ENCODE results near the gene TLK2.
A peak's percentile ranks its signal among the peaks of the same experiment; 100 is the strongest.

The TLK2 gene

DNA sequence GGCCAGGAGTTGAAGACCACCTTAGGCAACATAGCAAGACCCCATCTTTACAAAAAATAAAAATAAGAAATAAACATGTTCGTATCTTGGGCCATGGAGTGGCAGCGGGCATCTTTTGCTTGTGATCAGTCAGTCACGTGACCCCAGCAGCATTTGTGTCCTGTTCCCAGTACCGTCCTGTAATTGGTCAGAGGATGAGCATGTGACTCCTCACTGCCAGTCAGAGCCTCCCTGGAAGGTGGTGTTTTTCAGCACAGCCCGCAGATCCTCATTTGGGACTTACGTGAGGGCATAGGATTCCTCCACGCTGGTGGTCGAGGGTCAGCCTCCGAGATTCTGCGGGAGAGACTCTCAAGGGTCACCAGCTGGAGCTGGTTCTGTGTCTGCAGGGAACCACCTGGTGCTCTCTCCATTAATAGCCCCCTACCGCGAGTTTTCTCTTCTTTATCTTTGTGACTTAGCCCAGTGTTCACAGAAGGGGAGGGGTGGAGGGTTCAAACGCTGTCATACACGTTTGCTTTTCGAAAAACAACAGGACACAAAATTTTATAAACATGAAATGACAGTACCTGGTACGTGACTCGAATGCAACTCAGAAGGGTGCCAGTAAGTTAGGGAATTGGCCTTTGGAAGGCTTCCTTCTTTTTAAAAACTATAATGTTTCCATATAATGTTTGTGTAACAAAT lies 166.0 kb downstream of the TLK2 start:
- H2AK5ac ChIP-seq (ENCODE audit: low read depth, low read length): no peak overlapping the region
- no peaks in the 10 kb centered on the region for H3K79me1 ChIP-seq (ENCODE audit: low read depth, low read length)
- no peak overlapping the region for H2BK5ac ChIP-seq (ENCODE audit: low read length)
- H3K18ac ChIP-seq (ENCODE audit: low read length): no peak overlapping the region
- no peak overlapping the region for H3K14ac ChIP-seq (ENCODE audit: low read length)
- no peak overlapping the region for H3K9ac ChIP-seq (ENCODE audit: low read depth, low read length, poor library complexity)
- H4K8ac ChIP-seq (ENCODE audit: low read depth, low read length): no peak overlapping the region
- H2AFZ ChIP-seq (ENCODE audit: low read length): no peak overlapping the region
- no peak overlapping the region for H2BK15ac ChIP-seq (ENCODE audit: low read length)
- H3K27ac ChIP-seq (replicated peaks; ENCODE audit: low read length): peak overlapping the region; percentile 13
- H2BK120ac ChIP-seq (ENCODE audit: low read depth, low read length): no peak overlapping the region
- no peak overlapping the region for H4K91ac ChIP-seq (ENCODE audit: low read depth, low read length, poor library complexity)
- H2BK12ac ChIP-seq (ENCODE audit: low read length): no peak overlapping the region
- no peak overlapping the region for H3K4me2 ChIP-seq (ENCODE audit: insufficient read depth, low read length, poor library complexity, severe bottlenecking)
- peaks cover 0 to 18% of the 10 kb centered on the region in 2 donors for H3K36me3 ChIP-seq (replicated peaks in 1 of 2; ENCODE audit: control insufficient read depth in 2 of 2, insufficient read depth in 2 of 2, low read length in 2 of 2)
- H3K27me3 ChIP-seq (ENCODE audit: control insufficient read depth in 3 of 3, insufficient read depth in 3 of 3, low read depth in 1 of 3, low read length in 3 of 3): no peaks in the 10 kb centered on the region
- H3K4me1 ChIP-seq (ENCODE audit: control insufficient read depth in 2 of 2, insufficient read depth in 1 of 2, low read depth in 1 of 2, low read length in 2 of 2): peaks cover 4% of the 10 kb centered on the region in 2 donors
- DNase-seq (ENCODE audit: low spot score): peak; percentile 38
- WGBS, 2 donors (ENCODE audit: extremely low coverage in 2 of 2, insufficient read length in 2 of 2, insufficient replicate concordance in 1 of 2): no CpG with 5 or more reads among the region's 17 CpGs
- H3K23ac ChIP-seq (ENCODE audit: low read depth, low read length, poor library complexity): no peak overlapping the region
- H3K4me3 ChIP-seq (ENCODE audit: low read length in 2 of 2): no peak overlapping the region
- no peaks in the 10 kb centered on the region for H3K9me3 ChIP-seq (replicated peaks in 1 of 2; ENCODE audit: control insufficient read depth in 2 of 2, insufficient read depth in 1 of 2, low read depth in 1 of 2, low read length in 2 of 2)
- no peak overlapping the region for H3K4ac ChIP-seq (ENCODE audit: low read length)

DNA sequence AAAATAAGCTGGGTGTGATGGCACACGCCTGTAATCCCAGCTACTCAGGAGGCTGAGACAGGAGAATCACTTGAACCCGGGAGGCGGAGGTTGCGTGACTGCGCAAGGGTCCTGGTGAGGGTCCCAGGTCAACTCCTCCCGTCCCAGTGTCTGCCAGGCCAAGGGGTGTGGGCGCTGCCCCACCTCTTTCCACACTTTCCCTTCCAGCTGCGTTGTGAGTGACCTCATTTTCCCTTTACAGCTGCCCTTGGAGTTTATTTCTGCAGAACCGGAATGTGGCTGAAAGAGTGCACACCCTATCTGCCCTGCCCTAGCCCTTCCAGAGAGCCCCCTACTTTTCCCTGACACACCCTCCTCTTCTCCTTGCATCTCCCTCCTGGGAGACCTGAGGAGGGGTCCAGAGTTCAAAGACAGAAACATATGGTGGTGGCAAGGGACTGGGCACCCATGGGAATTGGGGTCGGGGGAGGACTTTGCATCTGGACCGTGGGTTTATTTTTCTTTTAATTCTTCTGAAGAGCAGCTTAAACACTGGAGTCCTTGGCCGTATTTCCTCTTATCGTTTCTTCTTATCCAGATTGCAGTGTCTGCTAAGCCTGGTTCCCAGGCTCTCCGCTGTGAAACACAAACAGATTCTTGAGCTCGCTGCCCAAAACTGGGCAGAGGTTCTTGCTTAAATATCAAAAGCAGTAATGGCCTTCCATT lies 169.8 kb downstream of the TLK2 start:
- no peak overlapping the region for H3K23ac ChIP-seq (ENCODE audit: low read depth, low read length, poor library complexity)
- no peak overlapping the region for H2BK15ac ChIP-seq (ENCODE audit: low read length)
- H3K18ac ChIP-seq (ENCODE audit: low read length): no peak overlapping the region
- peak overlapping the region; percentile 8 for H2BK5ac ChIP-seq (ENCODE audit: low read length)
- H2AFZ ChIP-seq (ENCODE audit: low read length): no peak overlapping the region
- no peak overlapping the region for H3K4ac ChIP-seq (ENCODE audit: low read length)
- no peak overlapping the region for H3K14ac ChIP-seq (ENCODE audit: low read length)
- H2BK120ac ChIP-seq (ENCODE audit: low read depth, low read length): no peak overlapping the region
- no peak overlapping the region for H2BK12ac ChIP-seq (ENCODE audit: low read length)
- WGBS, 2 donors (ENCODE audit: extremely low coverage in 2 of 2, insufficient read length in 2 of 2, insufficient replicate concordance in 1 of 2): no CpG with 5 or more reads among the region's 15 CpGs
- H3K9me3 ChIP-seq (replicated peaks in 1 of 2; ENCODE audit: control insufficient read depth in 2 of 2, insufficient read depth in 1 of 2, low read depth in 1 of 2, low read length in 2 of 2): no peaks in the 10 kb centered on the region
- H3K36me3 ChIP-seq (replicated peaks in 1 of 2; ENCODE audit: control insufficient read depth in 2 of 2, insufficient read depth in 2 of 2, low read length in 2 of 2): peaks cover 0 to 3% of the 10 kb centered on the region in 2 donors
- H4K8ac ChIP-seq (ENCODE audit: low read depth, low read length): no peak overlapping the region
- DNase-seq (ENCODE audit: low spot score): no peak
- peaks cover 10 to 15% of the 10 kb centered on the region in 2 donors for H3K4me1 ChIP-seq (ENCODE audit: control insufficient read depth in 2 of 2, insufficient read depth in 1 of 2, low read depth in 1 of 2, low read length in 2 of 2)
- no peak overlapping the region for H3K4me3 ChIP-seq (ENCODE audit: low read length in 2 of 2)
- no peak overlapping the region for H3K9ac ChIP-seq (ENCODE audit: low read depth, low read length, poor library complexity)
- no peak overlapping the region for H4K91ac ChIP-seq (ENCODE audit: low read depth, low read length, poor library complexity)
- H3K79me1 ChIP-seq (ENCODE audit: low read depth, low read length): no peaks in the 10 kb centered on the region
- H3K4me2 ChIP-seq (ENCODE audit: insufficient read depth, low read length, poor library complexity, severe bottlenecking): no peak overlapping the region
- H2AK5ac ChIP-seq (ENCODE audit: low read depth, low read length): peak overlapping the region; percentile 81
- H3K27ac ChIP-seq (replicated peaks; ENCODE audit: low read length): no peak overlapping the region
- no peaks in the 10 kb centered on the region for H3K27me3 ChIP-seq (ENCODE audit: control insufficient read depth in 3 of 3, insufficient read depth in 3 of 3, low read depth in 1 of 3, low read length in 3 of 3)

DNA sequence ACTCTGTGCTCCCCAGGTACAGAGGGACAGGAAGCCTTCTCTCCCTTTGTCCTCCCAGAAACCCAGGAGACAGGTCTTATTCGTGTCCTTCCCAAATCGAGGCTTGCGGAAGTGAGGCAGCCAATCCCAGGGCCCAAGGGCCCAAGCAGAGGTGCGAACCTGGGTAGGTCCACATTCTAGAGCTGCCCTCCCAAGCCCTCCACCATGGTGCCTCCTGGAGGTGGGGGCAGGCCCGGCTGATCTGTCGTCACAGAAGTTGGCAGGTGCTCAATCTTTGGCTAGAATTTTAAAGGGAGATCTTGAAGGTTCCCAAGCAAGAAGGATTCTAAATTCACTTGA lies 170.3 kb downstream of the TLK2 start:
- no peaks in the 10 kb centered on the region for H3K9me3 ChIP-seq (replicated peaks in 1 of 2; ENCODE audit: control insufficient read depth in 2 of 2, insufficient read depth in 1 of 2, low read depth in 1 of 2, low read length in 2 of 2)
- H3K27me3 ChIP-seq (ENCODE audit: control insufficient read depth in 3 of 3, insufficient read depth in 3 of 3, low read depth in 1 of 3, low read length in 3 of 3): no peaks in the 10 kb centered on the region
- no peak overlapping the region for H3K27ac ChIP-seq (replicated peaks; ENCODE audit: low read length)
- H3K36me3 ChIP-seq (replicated peaks in 1 of 2; ENCODE audit: control insufficient read depth in 2 of 2, insufficient read depth in 2 of 2, low read length in 2 of 2): peaks cover 0 to 3% of the 10 kb centered on the region in 2 donors
- DNase-seq (ENCODE audit: low spot score): no peak
- H3K9ac ChIP-seq (ENCODE audit: low read depth, low read length, poor library complexity): no peak overlapping the region
- H2AFZ ChIP-seq (ENCODE audit: low read length): no peak overlapping the region
- no peak overlapping the region for H2BK120ac ChIP-seq (ENCODE audit: low read depth, low read length)
- no peak overlapping the region for H3K18ac ChIP-seq (ENCODE audit: low read length)
- no peak overlapping the region for H4K8ac ChIP-seq (ENCODE audit: low read depth, low read length)
- H3K4ac ChIP-seq (ENCODE audit: low read length): no peak overlapping the region
- no peak overlapping the region for H3K4me2 ChIP-seq (ENCODE audit: insufficient read depth, low read length, poor library complexity, severe bottlenecking)
- H3K79me1 ChIP-seq (ENCODE audit: low read depth, low read length): no peaks in the 10 kb centered on the region
- no CpG with 5 or more reads among the region's 6 CpGs for WGBS, 2 donors (ENCODE audit: extremely low coverage in 2 of 2, insufficient read length in 2 of 2, insufficient replicate concordance in 1 of 2)
- H3K4me1 ChIP-seq (ENCODE audit: control insufficient read depth in 2 of 2, insufficient read depth in 1 of 2, low read depth in 1 of 2, low read length in 2 of 2): peaks cover 15 to 20% of the 10 kb centered on the region in 2 donors
- peak overlapping the region; percentile 52 for H2BK12ac ChIP-seq (ENCODE audit: low read length)
- peak overlapping the region; percentile 81 for H2AK5ac ChIP-seq (ENCODE audit: low read depth, low read length)
- no peak overlapping the region for H3K4me3 ChIP-seq (ENCODE audit: low read length in 2 of 2)
- H2BK5ac ChIP-seq (ENCODE audit: low read length): peak overlapping the region; percentile 8
- H2BK15ac ChIP-seq (ENCODE audit: low read length): no peak overlapping the region
- H3K23ac ChIP-seq (ENCODE audit: low read depth, low read length, poor library complexity): no peak overlapping the region
- H4K91ac ChIP-seq (ENCODE audit: low read depth, low read length, poor library complexity): no peak overlapping the region
- H3K14ac ChIP-seq (ENCODE audit: low read length): no peak overlapping the region

DNA sequence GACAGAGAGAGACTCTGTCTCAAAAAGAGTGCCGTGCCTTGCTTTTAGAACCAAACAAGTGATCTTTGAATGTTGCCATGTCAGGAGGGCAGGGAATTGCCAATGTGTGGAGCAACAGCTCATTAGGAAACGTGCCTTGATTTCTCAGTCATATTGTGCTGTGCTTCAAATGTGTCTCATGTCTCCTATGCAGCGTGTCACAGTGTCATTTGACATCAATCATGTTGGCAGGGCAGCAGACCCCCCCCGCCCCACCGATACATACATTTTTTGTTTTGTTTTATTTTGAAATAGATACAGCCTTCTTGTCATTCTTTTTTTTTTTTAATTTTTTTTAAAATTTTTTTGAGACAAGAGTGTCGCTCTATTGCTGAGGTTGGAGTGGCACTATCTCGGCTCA lies 170.9 kb downstream of the TLK2 start:
- H3K4ac ChIP-seq (ENCODE audit: low read length): no peak overlapping the region
- H3K79me1 ChIP-seq (ENCODE audit: low read depth, low read length): no peaks in the 10 kb centered on the region
- no peak overlapping the region for H3K18ac ChIP-seq (ENCODE audit: low read length)
- no peak overlapping the region for H2BK15ac ChIP-seq (ENCODE audit: low read length)
- H2AK5ac ChIP-seq (ENCODE audit: low read depth, low read length): no peak overlapping the region
- no peak overlapping the region for H3K4me3 ChIP-seq (ENCODE audit: low read length in 2 of 2)
- no peak overlapping the region for H2BK120ac ChIP-seq (ENCODE audit: low read depth, low read length)
- DNase-seq (ENCODE audit: low spot score): no peak
- WGBS, 2 donors (ENCODE audit: extremely low coverage in 2 of 2, insufficient read length in 2 of 2, insufficient replicate concordance in 1 of 2): no CpG with 5 or more reads among the region's 7 CpGs
- no peak overlapping the region for H3K9ac ChIP-seq (ENCODE audit: low read depth, low read length, poor library complexity)
- no peak overlapping the region for H2AFZ ChIP-seq (ENCODE audit: low read length)
- H3K23ac ChIP-seq (ENCODE audit: low read depth, low read length, poor library complexity): no peak overlapping the region
- no peak overlapping the region for H2BK12ac ChIP-seq (ENCODE audit: low read length)
- H3K27me3 ChIP-seq (ENCODE audit: control insufficient read depth in 3 of 3, insufficient read depth in 3 of 3, low read depth in 1 of 3, low read length in 3 of 3): no peaks in the 10 kb centered on the region
- H3K4me1 ChIP-seq (ENCODE audit: control insufficient read depth in 2 of 2, insufficient read depth in 1 of 2, low read depth in 1 of 2, low read length in 2 of 2): peaks cover 20 to 25% of the 10 kb centered on the region in 2 donors
- no peak overlapping the region for H3K14ac ChIP-seq (ENCODE audit: low read length)
- no peak overlapping the region for H2BK5ac ChIP-seq (ENCODE audit: low read length)
- no peak overlapping the region for H3K4me2 ChIP-seq (ENCODE audit: insufficient read depth, low read length, poor library complexity, severe bottlenecking)
- no peak overlapping the region for H3K27ac ChIP-seq (replicated peaks; ENCODE audit: low read length)
- no peaks in the 10 kb centered on the region for H3K9me3 ChIP-seq (replicated peaks in 1 of 2; ENCODE audit: control insufficient read depth in 2 of 2, insufficient read depth in 1 of 2, low read depth in 1 of 2, low read length in 2 of 2)
- H4K8ac ChIP-seq (ENCODE audit: low read depth, low read length): no peak overlapping the region
- no peak overlapping the region for H4K91ac ChIP-seq (ENCODE audit: low read depth, low read length, poor library complexity)
- H3K36me3 ChIP-seq (replicated peaks in 1 of 2; ENCODE audit: control insufficient read depth in 2 of 2, insufficient read depth in 2 of 2, low read length in 2 of 2): peaks cover 0 to 5% of the 10 kb centered on the region in 2 donors

All from neuronal stem cell (in vitro differentiated cells).